GM10266 (cell line): Measurements from ENCODE around the gene TBC1D14.

Experiments
- DNase-seq: peaks from one replicate; pipeline ENCODE4 v3.0.0; 2012; ENCODE audit errors: extremely low spot score
- TF ChIP-seq, protein P1 (sequence below): IDR thresholded peaks from 2 replicates; pipeline ENCODE4 v1.5.1; 2012; ENCODE audit warnings: mild to moderate bottlenecking, low read depth; ENCODE audit not compliant: control insufficient read depth, insufficient read depth; ENCODE audit errors: missing control alignments

The TBC1D14 gene

DNA sequence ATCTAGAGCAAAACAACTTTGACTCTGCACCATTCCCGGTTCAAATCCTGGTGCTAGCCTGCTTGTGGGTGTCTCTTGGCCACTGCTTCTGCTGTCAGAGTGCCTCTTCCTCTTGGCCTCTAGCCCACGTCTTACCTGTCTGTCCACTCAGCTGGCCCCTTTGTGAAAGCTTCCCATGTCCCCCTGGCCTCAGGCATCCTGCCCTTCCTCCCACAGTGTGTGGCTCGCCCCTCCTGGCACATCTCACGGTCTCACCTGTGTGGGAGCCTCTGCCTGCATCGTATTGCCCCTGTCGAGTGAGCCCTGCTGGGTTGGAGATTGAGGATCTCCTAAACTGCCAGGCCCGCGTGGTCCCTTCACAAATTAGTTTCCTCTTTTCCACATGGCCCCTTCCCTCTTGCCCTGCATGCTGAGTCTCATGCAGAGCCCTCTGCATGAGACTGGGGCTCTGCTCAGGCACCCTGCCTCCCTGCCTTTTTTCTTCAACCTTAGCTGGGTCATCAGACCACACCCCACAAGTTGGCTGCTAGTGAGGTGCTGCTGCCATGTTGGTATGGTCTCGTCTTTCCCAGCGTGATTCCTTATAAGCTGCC lies 79.8 kb downstream of the TBC1D14 start:
- DNase-seq = no peak
- TF ChIP-seq, protein P1, sequence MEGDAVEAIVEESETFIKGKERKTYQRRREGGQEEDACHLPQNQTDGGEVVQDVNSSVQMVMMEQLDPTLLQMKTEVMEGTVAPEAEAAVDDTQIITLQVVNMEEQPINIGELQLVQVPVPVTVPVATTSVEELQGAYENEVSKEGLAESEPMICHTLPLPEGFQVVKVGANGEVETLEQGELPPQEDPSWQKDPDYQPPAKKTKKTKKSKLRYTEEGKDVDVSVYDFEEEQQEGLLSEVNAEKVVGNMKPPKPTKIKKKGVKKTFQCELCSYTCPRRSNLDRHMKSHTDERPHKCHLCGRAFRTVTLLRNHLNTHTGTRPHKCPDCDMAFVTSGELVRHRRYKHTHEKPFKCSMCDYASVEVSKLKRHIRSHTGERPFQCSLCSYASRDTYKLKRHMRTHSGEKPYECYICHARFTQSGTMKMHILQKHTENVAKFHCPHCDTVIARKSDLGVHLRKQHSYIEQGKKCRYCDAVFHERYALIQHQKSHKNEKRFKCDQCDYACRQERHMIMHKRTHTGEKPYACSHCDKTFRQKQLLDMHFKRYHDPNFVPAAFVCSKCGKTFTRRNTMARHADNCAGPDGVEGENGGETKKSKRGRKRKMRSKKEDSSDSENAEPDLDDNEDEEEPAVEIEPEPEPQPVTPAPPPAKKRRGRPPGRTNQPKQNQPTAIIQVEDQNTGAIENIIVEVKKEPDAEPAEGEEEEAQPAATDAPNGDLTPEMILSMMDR = no peak

DNA sequence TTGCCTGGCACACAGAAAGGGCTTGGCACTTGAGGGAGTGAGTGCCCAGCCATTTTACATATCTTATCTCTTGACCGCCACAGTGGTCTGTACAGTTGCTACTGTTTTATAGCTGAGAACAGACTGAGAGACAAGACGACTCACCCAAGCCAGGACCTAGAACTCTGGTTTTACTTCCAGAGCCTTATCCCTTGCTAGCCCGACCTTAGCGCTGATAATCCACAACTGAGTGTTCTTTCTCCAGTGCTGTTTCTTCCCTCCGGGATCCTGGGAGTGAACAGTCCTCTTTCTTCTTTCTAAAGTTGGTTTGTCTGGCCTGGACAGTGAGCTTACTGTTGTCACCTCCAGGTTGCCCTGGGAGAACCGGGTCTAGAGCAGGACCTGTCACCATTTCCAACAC lies 81.0 kb downstream of the TBC1D14 start:
- no peak for DNase-seq
- TF ChIP-seq, protein P1 = no peak

DNA sequence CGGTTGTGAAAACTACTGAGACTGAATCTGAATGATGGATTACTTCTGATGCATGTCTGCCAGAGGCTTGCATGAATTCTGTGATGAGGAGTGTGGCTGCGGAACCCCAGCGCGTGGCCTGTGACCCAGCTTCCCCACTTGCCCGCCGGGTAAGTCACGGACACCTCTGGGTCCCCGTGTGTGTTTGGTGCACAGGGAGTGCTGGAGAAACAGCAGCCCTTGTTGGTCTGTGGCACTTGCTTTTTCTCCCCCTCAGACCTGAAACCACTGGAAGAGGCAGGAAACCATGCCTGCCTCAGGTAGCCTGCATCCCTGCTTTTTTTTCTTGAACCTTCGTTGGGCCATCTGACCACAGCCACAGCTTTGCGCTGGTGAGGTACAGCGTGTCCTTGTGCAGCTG lies 81.6 kb downstream of the TBC1D14 start:
- TF ChIP-seq, protein P1 = no peak
- DNase-seq = no peak

DNA sequence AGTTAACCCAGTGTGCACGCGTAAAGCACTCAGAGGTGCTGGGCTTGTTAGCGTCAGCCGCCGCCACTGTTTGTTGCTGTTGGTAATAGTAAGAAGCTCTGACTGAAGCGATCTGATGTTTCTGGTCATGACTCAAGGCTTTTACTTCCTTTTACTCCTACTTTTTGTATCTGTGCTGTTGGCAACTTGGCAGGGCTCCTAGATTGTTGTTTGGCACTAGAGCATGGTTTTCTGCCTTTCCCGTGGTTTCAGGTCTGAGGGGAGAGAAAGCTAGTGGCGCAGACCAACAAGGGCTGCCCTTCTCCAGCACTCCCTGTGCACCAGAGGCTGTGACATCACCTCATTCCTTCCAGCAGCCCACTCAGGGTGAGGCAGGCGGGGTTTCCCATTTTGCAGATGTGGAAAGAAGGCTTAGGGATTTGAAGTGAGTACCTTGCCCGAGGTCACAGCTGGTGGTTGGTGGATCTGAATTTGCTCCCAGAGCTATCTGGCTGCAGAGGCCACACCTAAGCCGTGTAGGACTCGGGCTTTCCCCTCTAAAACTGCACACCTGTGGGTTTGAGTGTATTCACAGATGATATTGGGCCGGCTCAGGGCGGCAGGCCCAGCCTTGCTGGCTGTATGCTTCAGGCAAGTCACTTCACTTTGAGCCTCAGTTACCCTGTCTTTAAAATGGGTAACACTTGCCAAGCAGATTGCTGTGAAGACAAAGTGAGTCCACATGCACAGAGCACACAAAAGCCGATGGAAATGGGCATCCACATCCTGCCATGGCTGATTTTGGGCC lies 82.3 kb downstream of the TBC1D14 start:
- no peak for DNase-seq
- TF ChIP-seq, protein P1 = no peak

DNA sequence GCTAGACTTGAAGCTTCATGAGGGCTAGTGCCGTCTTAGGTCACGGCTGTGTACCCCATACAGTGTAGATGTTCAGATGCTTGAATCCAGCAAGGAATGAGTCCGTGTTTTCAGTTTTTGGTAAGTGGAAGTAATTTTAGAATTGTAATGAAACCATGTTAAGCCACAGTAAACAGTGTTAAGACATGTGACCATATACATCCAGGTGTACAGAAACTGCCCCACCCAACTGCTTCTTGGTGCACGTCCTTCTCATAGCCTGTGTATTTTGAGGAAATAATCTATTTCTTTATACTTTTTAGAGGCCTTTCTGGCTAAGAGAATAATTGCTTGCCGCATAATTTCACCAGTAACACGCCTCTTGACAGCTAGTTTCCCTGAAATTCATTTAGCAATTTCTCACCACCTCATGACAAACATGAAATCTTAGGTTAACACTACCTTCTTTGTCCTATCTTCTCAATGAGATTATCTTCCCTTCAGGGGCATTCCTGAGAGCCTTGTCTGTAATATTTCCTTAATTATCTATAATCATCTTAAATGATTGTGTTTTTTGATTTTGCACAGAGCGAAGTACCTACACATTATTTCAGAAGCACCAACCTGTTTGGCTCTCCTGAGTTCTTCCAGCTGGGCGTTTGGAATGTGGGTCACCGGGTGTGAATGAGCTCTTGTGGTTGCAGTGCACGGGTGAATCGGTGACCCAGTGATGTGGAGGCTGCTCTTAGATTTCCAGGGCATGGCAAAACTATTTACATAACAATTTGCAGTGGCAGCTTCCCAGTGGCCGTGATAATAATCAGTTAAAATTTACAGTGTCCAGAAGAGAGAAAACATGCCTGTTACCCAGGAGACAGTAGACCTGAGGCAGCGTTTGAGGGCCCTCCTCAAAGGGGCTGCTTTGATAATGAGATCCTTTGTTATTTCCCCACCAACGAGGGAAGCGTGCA lies 83.4 kb downstream of the TBC1D14 start:
- TF ChIP-seq, protein P1 = no peak
- no peak for DNase-seq

DNA sequence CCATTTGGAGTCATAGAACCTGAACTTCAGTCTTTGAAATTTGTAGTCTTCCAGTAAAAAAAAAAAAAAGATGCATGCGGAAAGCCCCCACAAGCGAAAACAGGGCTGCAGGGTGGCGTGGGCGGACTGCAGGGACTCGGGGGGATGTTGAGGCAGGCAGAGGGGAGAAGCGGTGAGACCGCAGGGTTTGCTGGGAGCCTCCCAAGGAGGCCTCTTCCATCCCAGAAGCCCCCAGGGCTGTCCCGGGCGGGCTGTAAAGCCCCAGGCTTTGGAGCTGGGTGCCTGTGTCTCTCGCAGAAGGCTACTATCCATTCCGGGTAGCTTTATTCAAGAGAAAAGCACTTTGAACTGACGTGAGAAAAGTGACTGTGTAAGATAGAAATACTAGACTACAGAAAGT lies 86.9 kb downstream of the TBC1D14 start:
- TF ChIP-seq, protein P1 = no peak
- DNase-seq = no peak
